HepG2 (cell line): ENCODE measurements around the gene HCFC1R1.

Experiments
- JUNB ChIP-seq: sonication (generic); formaldehyde crosslinking; IDR thresholded peaks from 2 replicates; pipeline ENCODE4 v1.8.0; 2022; ENCODE audit warnings: missing genetic modification reagents, mild to moderate bottlenecking, borderline replicate concordance
- KLF9 ChIP-seq: IDR thresholded peaks from 2 replicates; pipeline ENCODE4 v1.6.1; 2016; ENCODE audit warnings: low read depth
- MIER2 ChIP-seq: IDR thresholded peaks from 2 replicates; pipeline ENCODE4 v1.6.1; 2016; ENCODE audit warnings: missing biosample characterization, missing genetic modification reagents
- NBN ChIP-seq: fragments of 450-650 bp; conservative IDR thresholded peaks from 2 replicates; pipeline ENCODE4 v1.6.1; 2017
- POLR2A ChIP-seq, 2 experiments: IDR thresholded peaks; 2 replicates each; pipeline ENCODE4 v1.6.1; 2011; ENCODE audit warnings: low read depth in 2 of 2, low read length in 2 of 2, mild to moderate bottlenecking in 1 of 2, moderate library complexity in 1 of 2; ENCODE audit not compliant: insufficient read depth in 1 of 2
- SMC3 ChIP-seq: IDR thresholded peaks from 2 replicates; pipeline ENCODE4 v1.6.1; 2011; ENCODE audit warnings: low read length, improper control_type of control experiment
- SUZ12 ChIP-seq: fragments of 150-350 bp; IDR thresholded peaks from 2 replicates; pipeline ENCODE4 v1.6.1; 2014; ENCODE audit warnings: low read depth, low read length
- TF ChIP-seq, protein P1 (sequence below): sonication (generic); formaldehyde crosslinking; IDR thresholded peaks from 2 replicates; pipeline ENCODE4 v1.4.0; 2020; ENCODE audit warnings: missing genetic modification reagents

DNA sequence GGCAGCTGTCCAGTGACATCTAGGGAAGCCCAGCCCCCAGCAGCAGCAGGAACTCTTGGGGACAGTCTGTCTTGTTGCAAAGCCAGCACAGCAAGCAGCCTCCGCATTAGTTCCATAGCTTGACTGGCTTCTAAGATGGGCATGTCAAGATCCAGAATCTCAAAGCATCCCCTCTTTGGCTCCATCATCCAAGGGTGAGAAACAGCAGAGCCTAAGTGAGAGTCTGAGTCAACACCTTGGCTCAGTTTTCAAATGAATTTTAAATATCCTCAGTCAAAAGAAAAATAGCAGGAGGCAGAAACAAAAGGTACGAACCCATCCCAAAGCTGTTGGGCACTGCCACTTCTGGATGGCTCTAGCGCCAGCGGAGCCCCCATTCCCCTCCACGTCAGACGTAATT is 8.8 kb downstream of the HCFC1R1 start:
- TF ChIP-seq JUNB (CRISPR knock-in tag) (no peak), SUZ12 (no peak), MIER2 (CRISPR knock-in tag) (no peak), SMC3 (no peak), POLR2A (IDR thresholded peaks at IDR 0.05; ENCODE audit: insufficient read depth in 1 of 2, low read depth in 2 of 2, low read length in 2 of 2) (no peak), NBN (no peak), KLF9 (no peak)
- TF ChIP-seq, protein P1, sequence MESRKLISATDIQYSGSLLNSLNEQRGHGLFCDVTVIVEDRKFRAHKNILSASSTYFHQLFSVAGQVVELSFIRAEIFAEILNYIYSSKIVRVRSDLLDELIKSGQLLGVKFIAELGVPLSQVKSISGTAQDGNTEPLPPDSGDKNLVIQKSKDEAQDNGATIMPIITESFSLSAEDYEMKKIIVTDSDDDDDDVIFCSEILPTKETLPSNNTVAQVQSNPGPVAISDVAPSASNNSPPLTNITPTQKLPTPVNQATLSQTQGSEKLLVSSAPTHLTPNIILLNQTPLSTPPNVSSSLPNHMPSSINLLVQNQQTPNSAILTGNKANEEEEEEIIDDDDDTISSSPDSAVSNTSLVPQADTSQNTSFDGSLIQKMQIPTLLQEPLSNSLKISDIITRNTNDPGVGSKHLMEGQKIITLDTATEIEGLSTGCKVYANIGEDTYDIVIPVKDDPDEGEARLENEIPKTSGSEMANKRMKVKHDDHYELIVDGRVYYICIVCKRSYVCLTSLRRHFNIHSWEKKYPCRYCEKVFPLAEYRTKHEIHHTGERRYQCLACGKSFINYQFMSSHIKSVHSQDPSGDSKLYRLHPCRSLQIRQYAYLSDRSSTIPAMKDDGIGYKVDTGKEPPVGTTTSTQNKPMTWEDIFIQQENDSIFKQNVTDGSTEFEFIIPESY (CRISPR knock-in tag) = no peak
